Measurements from ENCODE around the gene ERBB2. TPM values are rescaled to one million over a fixed set of nuclear protein-coding genes. Genes with fewer than 3 reads are reported as not detected.

The ERBB2 gene
- total and polyA plus RNA-seq, 2 of the 13 experiments (the other 11 are each of a cell fraction or from before 2014, with no cell fraction given), result 57.7 to 64.1 TPM

DNA sequence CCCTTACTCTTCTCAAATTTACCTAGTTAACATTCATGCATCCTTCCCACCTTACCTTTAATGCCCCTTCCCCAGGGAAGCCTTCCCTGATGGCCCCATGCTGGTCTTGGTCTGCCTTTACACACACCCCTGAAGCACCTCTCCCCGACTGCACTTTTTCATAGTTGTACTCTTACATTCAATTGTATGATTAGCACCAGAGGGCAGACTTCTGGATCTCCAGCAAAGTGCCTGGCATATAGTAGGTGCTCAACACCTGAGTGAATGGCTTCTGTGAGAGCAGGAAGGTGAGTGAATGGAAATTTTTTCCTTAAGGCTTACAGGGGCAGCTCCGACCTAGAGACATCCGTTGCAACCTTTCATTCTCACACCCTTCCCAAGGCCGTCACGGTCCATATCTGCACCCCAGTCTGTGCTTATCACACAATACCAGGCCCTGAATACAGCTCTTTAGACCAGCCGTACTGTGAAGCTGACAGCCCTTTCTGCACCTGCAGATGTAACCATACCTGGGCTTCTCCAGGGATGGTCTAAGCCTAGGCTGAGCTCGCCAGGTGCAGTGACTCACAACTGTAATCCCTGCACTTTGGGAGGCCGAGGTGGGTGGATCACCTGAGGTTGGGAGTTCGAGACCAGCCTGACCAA is 16.4 kb upstream of the ERBB2 start:
- no peak for FAIRE-seq
- WGBS (ENCODE audit: low lambda C conversion rate), result 93% methylated on average over 9 of the region's 9 CpGs
- no peaks in the 10 kb centered on the region for H3K9me3 ChIP-seq (ENCODE audit: low read length)
- H3K9ac ChIP-seq (ENCODE audit: insufficient read depth, low read depth, low read length), result no peak overlapping the region
- in situ Hi-C loops (cut with HindIII; ENCODE audit: extremely low pct_ligation_motif_present, low pct_unique_long_range_greater_than_20kb) (no loop called here), intact Hi-C loops (cut with micrococcal nuclease; ENCODE audit: unreplicated experiment) (no loop called here)
- H3K36me3 ChIP-seq (replicated peaks in 1 of 2; ENCODE audit: control insufficient read depth in 1 of 2, insufficient read depth in 2 of 2, low read length in 2 of 2), result peaks cover 0 to 2% of the 10 kb centered on the region in 2 experiments; a peak in 2 of 5 replicates
- no peaks in the 10 kb centered on the region for H4K20me1 ChIP-seq (ENCODE audit: insufficient read depth, low read length)
- no peak for DNase-seq (ENCODE audit: low spot score)
- BruUV-seq (replicated peaks), result no TSS peak
- H3K27ac ChIP-seq (ENCODE audit: extremely low read length, insufficient read depth, low read length), result no peak overlapping the region
- no peak overlapping the region for H3K4me3 ChIP-seq (replicated peaks in 1 of 3; ENCODE audit: insufficient read depth in 1 of 3, low read depth in 2 of 3, low read length in 3 of 3)
- H3K27me3 ChIP-seq (ENCODE audit: control insufficient read depth in 1 of 2, insufficient read depth in 2 of 2, low read length in 2 of 2), result no peaks in the 10 kb centered on the region; a peak in 1 of 5 replicates
- ChIA-PET CTCF (ENCODE audit: low intra/inter-chr PET ratio, low total read pairs) (no interaction called here), POLR2A (interaction anchor here (0.8 to 1.8 kb wide), 3 partner anchors 12 to 20 kb away, joined by 5 to 6 read pairs (median 5); no protein-coding TSS in a partner anchor)
- H2AFZ ChIP-seq (ENCODE audit: low read length), result no peak overlapping the region
- ATAC-seq, result no peak
- no peaks in the 10 kb centered on the region for H3K79me2 ChIP-seq (ENCODE audit: insufficient read depth, low read length)
- no peak overlapping the region for H3K4me2 ChIP-seq (ENCODE audit: low read depth, low read length)
- H3K4me1 ChIP-seq (ENCODE audit: insufficient read depth, low read length), result peaks cover 25% of the 10 kb centered on the region
- TF ChIP-seq, protein P1, sequence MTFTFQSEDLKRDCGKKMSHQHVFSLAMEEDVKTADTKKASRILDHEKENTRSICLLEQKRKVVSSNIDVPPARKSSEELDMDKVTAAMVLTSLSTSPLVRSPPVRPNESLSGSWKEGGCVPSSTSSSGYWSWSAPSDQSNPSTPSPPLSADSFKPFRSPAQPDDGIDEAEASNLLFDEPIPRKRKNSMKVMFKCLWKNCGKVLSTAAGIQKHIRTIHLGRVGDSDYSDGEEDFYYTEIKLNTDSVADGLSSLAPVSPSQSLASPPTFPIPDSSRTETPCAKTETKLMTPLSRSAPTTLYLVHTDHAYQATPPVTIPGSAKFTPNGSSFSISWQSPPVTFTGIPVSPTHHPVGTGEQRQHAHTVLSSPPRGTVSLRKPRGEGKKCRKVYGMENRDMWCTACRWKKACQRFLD (CRISPR knock-in tag; IDR thresholded peaks at IDR 0.05; ENCODE audit: borderline replicate concordance), result no peak
- TF ChIP-seq ZNF816 (CRISPR knock-in tag; IDR thresholded peaks at IDR 0.05; ENCODE audit: borderline replicate concordance) (no peak), ZNF792 (CRISPR knock-in tag; IDR thresholded peaks at IDR 0.05) (no peak), SATB2 (CRISPR knock-in tag; IDR thresholded peaks at IDR 0.05) (no peak), TSC22D2 (CRISPR knock-in tag; IDR thresholded peaks at IDR 0.05; ENCODE audit: borderline replicate concordance) (no peak), CHD2 (IDR thresholded peaks at IDR 0.05; ENCODE audit: low read depth, low read length) (no peak), NFATC3 (CRISPR knock-in tag; IDR thresholded peaks at IDR 0.05) (no peak), ZNF878 (CRISPR knock-in tag; IDR thresholded peaks at IDR 0.05) (no peak), ZNF724P (CRISPR knock-in tag; IDR thresholded peaks at IDR 0.05; ENCODE audit: borderline replicate concordance) (no peak), ZNF225 (CRISPR knock-in tag; IDR thresholded peaks at IDR 0.05) (no peak), ZNF180 (CRISPR knock-in tag; IDR thresholded peaks at IDR 0.05; ENCODE audit: borderline replicate concordance, low read depth) (no peak), PPARG (CRISPR knock-in tag; conservative IDR thresholded peaks at IDR 0.05) (no peak)
- TF ChIP-seq, protein P2, sequence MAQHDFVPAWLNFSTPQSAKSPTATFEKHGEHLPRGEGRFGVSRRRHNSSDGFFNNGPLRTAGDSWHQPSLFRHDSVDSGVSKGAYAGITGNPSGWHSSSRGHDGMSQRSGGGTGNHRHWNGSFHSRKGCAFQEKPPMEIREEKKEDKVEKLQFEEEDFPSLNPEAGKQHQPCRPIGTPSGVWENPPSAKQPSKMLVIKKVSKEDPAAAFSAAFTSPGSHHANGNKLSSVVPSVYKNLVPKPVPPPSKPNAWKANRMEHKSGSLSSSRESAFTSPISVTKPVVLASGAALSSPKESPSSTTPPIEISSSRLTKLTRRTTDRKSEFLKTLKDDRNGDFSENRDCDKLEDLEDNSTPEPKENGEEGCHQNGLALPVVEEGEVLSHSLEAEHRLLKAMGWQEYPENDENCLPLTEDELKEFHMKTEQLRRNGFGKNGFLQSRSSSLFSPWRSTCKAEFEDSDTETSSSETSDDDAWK (CRISPR knock-in tag; IDR thresholded peaks at IDR 0.05), result no peak
- TF ChIP-seq, protein P3, sequence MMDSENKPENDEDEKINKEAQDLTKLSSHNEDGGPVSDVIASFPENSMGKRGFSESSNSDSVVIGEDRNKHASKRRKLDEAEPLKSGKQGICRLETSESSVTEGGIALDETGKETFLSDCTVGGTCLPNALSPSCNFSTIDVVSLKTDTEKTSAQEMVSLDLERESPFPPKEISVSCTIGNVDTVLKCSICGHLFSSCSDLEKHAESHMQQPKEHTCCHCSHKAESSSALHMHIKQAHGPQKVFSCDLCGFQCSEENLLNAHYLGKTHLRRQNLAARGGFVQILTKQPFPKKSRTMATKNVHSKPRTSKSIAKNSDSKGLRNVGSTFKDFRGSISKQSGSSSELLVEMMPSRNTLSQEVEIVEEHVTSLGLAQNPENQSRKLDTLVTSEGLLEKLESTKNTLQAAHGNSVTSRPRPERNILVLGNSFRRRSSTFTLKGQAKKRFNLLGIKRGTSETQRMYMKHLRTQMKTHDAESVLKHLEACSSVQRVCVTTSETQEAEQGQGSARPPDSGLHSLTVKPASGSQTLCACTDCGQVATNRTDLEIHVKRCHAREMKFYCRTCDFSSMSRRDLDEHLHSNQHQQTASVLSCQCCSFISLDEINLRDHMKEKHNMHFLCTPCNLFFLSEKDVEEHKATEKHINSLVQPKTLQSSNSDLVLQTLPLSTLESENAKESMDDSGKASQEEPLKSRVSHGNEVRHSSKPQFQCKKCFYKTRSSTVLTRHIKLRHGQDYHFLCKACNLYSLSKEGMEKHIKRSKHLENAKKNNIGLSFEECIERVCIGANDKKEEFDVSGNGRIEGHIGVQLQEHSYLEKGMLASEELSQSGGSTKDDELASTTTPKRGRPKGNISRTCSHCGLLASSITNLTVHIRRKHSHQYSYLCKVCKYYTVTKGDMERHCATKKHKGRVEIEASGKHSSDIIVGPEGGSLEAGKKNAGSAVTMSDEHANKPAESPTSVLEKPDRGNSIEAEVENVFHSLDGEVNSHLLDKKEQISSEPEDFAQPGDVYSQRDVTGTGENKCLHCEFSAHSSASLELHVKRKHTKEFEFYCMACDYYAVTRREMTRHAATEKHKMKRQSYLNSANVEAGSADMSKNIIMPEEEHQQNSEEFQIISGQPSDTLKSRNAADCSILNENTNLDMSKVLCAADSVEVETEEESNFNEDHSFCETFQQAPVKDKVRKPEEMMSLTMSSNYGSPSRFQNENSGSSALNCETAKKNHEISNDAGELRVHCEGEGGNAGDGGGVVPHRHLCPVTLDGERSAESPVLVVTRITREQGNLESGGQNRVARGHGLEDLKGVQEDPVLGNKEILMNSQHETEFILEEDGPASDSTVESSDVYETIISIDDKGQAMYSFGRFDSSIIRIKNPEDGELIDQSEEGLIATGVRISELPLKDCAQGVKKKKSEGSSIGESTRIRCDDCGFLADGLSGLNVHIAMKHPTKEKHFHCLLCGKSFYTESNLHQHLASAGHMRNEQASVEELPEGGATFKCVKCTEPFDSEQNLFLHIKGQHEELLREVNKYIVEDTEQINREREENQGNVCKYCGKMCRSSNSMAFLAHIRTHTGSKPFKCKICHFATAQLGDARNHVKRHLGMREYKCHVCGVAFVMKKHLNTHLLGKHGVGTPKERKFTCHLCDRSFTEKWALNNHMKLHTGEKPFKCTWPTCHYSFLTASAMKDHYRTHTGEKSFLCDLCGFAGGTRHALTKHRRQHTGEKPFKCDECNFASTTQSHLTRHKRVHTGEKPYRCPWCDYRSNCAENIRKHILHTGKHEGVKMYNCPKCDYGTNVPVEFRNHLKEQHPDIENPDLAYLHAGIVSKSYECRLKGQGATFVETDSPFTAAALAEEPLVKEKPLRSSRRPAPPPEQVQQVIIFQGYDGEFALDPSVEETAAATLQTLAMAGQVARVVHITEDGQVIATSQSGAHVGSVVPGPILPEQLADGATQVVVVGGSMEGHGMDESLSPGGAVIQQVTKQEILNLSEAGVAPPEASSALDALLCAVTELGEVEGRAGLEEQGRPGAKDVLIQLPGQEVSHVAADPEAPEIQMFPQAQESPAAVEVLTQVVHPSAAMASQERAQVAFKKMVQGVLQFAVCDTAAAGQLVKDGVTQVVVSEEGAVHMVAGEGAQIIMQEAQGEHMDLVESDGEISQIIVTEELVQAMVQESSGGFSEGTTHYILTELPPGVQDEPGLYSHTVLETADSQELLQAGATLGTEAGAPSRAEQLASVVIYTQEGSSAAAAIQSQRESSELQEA (CRISPR knock-in tag; IDR thresholded peaks at IDR 0.05; ENCODE audit: not compliant biosample characterization), result no peak
